IMR-90 (cell line): ENCODE measurements around the gene HJURP. TPM values are rescaled to one million over a fixed set of nuclear protein-coding genes. Genes with fewer than 3 reads are reported as not detected.

ENCODE experiments used
- ATAC-seq: fragments of 200-7000 bp; cut with Tn5 transposase; 2 replicates; pipeline ENCODE4 v1.9.1; 2020; ENCODE audit warnings: low read depth, mild to moderate bottlenecking, moderate library complexity
- BruUV-seq: library from RNA; stranded (reverse); fragments of 400-500 nt; replicated peaks from 2 replicates; lab custom pipeline; 2021; lab: Mats Ljungman, UMichigan
- CTCF ChIA-PET: fragments of 300-600 bp; formaldehyde crosslinking; extraction: SDS; loops from one replicate; lab custom pipeline; 2021; ENCODE audit warnings: antibody characterized with exemption; lab: Yijun Ruan, JAX
- POLR2A ChIA-PET: fragments of 300-600 bp; sonication (Branson Sonifier 250); formaldehyde crosslinking; loops from one replicate; lab custom pipeline; 2022; ENCODE audit warnings: antibody characterized with exemption; ENCODE audit not compliant: unreplicated experiment; lab: Charles Lee
- DNase-seq: peaks from one replicate; pipeline ENCODE4 v3.0.0; 2013
- H2AFZ ChIP-seq: replicated peaks from 2 replicates; pipeline ENCODE3; 2013; ENCODE audit warnings: low read length, mild to moderate bottlenecking; ENCODE audit not compliant: poor library complexity
- H2AK5ac ChIP-seq: 2 replicates; pipeline ENCODE4 v1.6.1; 2013; ENCODE audit warnings: low read depth, low read length, inconsistent platforms
- H2AK9ac ChIP-seq: replicated peaks from 2 replicates; pipeline ENCODE3; 2013; ENCODE audit warnings: mild to moderate bottlenecking, low read depth, low read length, moderate library complexity; ENCODE audit not compliant: poor library complexity
- H2BK120ac ChIP-seq: 2 replicates; pipeline ENCODE4 v1.6.1; 2013; ENCODE audit warnings: low read depth, low read length, inconsistent platforms
- H2BK15ac ChIP-seq: 3 replicates; pipeline ENCODE4 v1.6.1; 2013; ENCODE audit warnings: low read depth, low read length, inconsistent platforms
- H2BK20ac ChIP-seq: 2 replicates; pipeline ENCODE4 v1.6.1; 2013; ENCODE audit warnings: low read depth, mild to moderate bottlenecking, inconsistent platforms, low read length, moderate library complexity
- H2BK5ac ChIP-seq: 2 replicates; pipeline ENCODE4 v1.6.1; 2013; ENCODE audit warnings: mild to moderate bottlenecking, low read depth, low read length, inconsistent platforms; ENCODE audit not compliant: poor library complexity, severe bottlenecking
- H3K14ac ChIP-seq: replicated peaks from 2 replicates; pipeline ENCODE4 v1.6.1; 2013; ENCODE audit warnings: low read depth, low read length, inconsistent platforms
- H3K18ac ChIP-seq: 2 replicates; pipeline ENCODE4 v1.6.1; 2013; ENCODE audit warnings: low read depth, low read length, control low read depth
- H3K23ac ChIP-seq: 2 replicates; pipeline ENCODE4 v1.6.1; 2013; ENCODE audit warnings: low read depth, low read length, inconsistent platforms
- H3K27ac ChIP-seq: 2 replicates; pipeline ENCODE4 v1.5.1; 2013; ENCODE audit warnings: mild to moderate bottlenecking, control low read depth, low read length; ENCODE audit not compliant: insufficient read depth
- H3K27me3 ChIP-seq: 2 replicates; pipeline ENCODE4 v1.6.1; 2013; ENCODE audit warnings: low read length; ENCODE audit not compliant: control insufficient read depth, insufficient read depth
- H3K36me3 ChIP-seq: 2 replicates; pipeline ENCODE4 v1.6.1; 2013; ENCODE audit warnings: low read length, mixed read lengths; ENCODE audit not compliant: control insufficient read depth, insufficient read depth
- H3K4ac ChIP-seq: 2 replicates; pipeline ENCODE4 v1.6.1; 2013; ENCODE audit warnings: low read depth, low read length, inconsistent platforms
- H3K4me1 ChIP-seq: 2 replicates; pipeline ENCODE4 v1.6.1; 2013; ENCODE audit warnings: low read length, mixed read lengths; ENCODE audit not compliant: control insufficient read depth, insufficient read depth
- H3K4me2 ChIP-seq: 2 replicates; pipeline ENCODE4 v1.6.1; 2013; ENCODE audit warnings: low read depth, mild to moderate bottlenecking, control low read depth, low read length, moderate library complexity
- H3K4me3 ChIP-seq: 2 replicates; pipeline ENCODE4 v1.5.1; 2013; ENCODE audit warnings: low read depth, mild to moderate bottlenecking, control low read depth, low read length, moderate library complexity; ENCODE audit not compliant: insufficient read depth
- H3K56ac ChIP-seq: 2 replicates; pipeline ENCODE4 v1.6.1; 2013; ENCODE audit warnings: low read length, inconsistent platforms; ENCODE audit not compliant: insufficient read depth; ENCODE audit errors: extremely low read depth
- H3K79me1 ChIP-seq, 2 experiments: 2 replicates each; pipeline ENCODE4 v1.6.1; 2013; ENCODE audit warnings: low read length in 2 of 2, inconsistent platforms in 1 of 2, low read depth in 1 of 2
- H3K9ac ChIP-seq: 2 replicates; pipeline ENCODE4 v1.6.1; 2013; ENCODE audit warnings: low read depth, low read length, control low read depth
- H3K9me1 ChIP-seq: 2 replicates; pipeline ENCODE4 v1.6.1; 2013; ENCODE audit warnings: low read length, inconsistent platforms; ENCODE audit not compliant: insufficient read depth
- H3K9me3 ChIP-seq: 2 replicates; pipeline ENCODE4 v1.6.1; 2013; ENCODE audit warnings: low read length; ENCODE audit not compliant: control insufficient read depth, insufficient read depth
- H4K20me1 ChIP-seq: 2 replicates; pipeline ENCODE4 v1.6.1; 2013; ENCODE audit warnings: low read length, inconsistent platforms; ENCODE audit not compliant: insufficient read depth
- H4K5ac ChIP-seq: 2 replicates; pipeline ENCODE4 v1.6.1; 2013; ENCODE audit warnings: mild to moderate bottlenecking, low read depth, low read length, control low read depth
- H4K8ac ChIP-seq, 2 experiments: 2 replicates each; pipeline ENCODE4 v1.6.1; 2013; ENCODE audit warnings: low read depth in 2 of 2, low read length in 2 of 2, control low read depth in 1 of 2, inconsistent platforms in 1 of 2
- H4K91ac ChIP-seq: 2 replicates; pipeline ENCODE4 v1.6.1; 2013; ENCODE audit warnings: low read depth, low read length, inconsistent platforms; ENCODE audit not compliant: insufficient read depth
- BHLHE40 ChIP-seq: fragments of 150-350 bp; IDR thresholded peaks from 2 replicates; pipeline ENCODE4 v1.6.1; 2016; ENCODE audit warnings: mild to moderate bottlenecking, low read depth, low read length
- CEBPB ChIP-seq: IDR thresholded peaks from 2 replicates; pipeline ENCODE4 v1.6.1; 2012; ENCODE audit warnings: low read depth, low read length, improper control_type of control experiment
- CTCF ChIP-seq: conservative IDR thresholded peaks from 2 replicates; pipeline ENCODE4 v1.5.1; 2012; ENCODE audit warnings: mild to moderate bottlenecking, low read depth, low read length, improper control_type of control experiment
- FOS ChIP-seq: fragments of 150-350 bp; IDR thresholded peaks from 2 replicates; pipeline ENCODE4 v1.6.1; 2016; ENCODE audit warnings: low read depth, low read length
- MAFK ChIP-seq: IDR thresholded peaks from 2 replicates; pipeline ENCODE4 v1.6.1; 2012; ENCODE audit warnings: low read depth, low read length, improper control_type of control experiment
- MAZ ChIP-seq: IDR thresholded peaks from 2 replicates; pipeline ENCODE4 v1.6.1; 2012; ENCODE audit warnings: low read depth, mild to moderate bottlenecking, low read length, improper control_type of control experiment, moderate library complexity, borderline replicate concordance
- NFE2L2 ChIP-seq: fragments of 150-350 bp; IDR thresholded peaks from 2 replicates; pipeline ENCODE4 v1.6.1; 2016; ENCODE audit warnings: low read depth, mild to moderate bottlenecking, low read length
- POLR2A ChIP-seq: IDR thresholded peaks from 2 replicates; pipeline ENCODE4 v1.6.1; 2012; ENCODE audit warnings: mild to moderate bottlenecking, low read depth, low read length
- RAD21 ChIP-seq: IDR thresholded peaks from 2 replicates; pipeline ENCODE4 v1.6.1; 2012; ENCODE audit warnings: low read length, improper control_type of control experiment
- SMC3 ChIP-seq: fragments of 150-350 bp; IDR thresholded peaks from 2 replicates; pipeline ENCODE4 v1.6.1; 2016; ENCODE audit warnings: low read depth, mild to moderate bottlenecking, antibody characterized with exemption, low read length, moderate library complexity
- WGBS, 2 experiments: methylation state at CpG; one replicate each; pipeline versions ENCODE4 v1.1.5 to v1.1.7; 2013; ENCODE audit warnings: missing lambda C conversion rate in 2 of 2; ENCODE audit not compliant: insufficient read length in 1 of 2; ENCODE audit errors: extremely low coverage in 2 of 2; 5-methylcytosine and 5-hydroxymethylcytosine counted together
- dilution Hi-C: fragments of 300-500 bp; cut with HindIII; formaldehyde crosslinking; loops from one replicate; pipeline ENCODE4 v1.14.3; 2018; ENCODE audit warnings: low sequenced_read_pairs; ENCODE audit not compliant: unreplicated experiment
- in situ Hi-C: fragments of 300-500 bp; cut with MboI; formaldehyde crosslinking; loops from 3 replicates; pipeline ENCODE4 v1.14.3; 2019; ENCODE audit warnings: low sequenced_read_pairs, inconsistent platforms, mixed read lengths
- intact Hi-C: fragments of 100-400 bp; cut with micrococcal nuclease; formaldehyde crosslinking; loops from 2 replicates; pipeline ENCODE4 v1.10.0; 2022
- polyA plus RNA-seq, 3 experiments: library from polyadenylated mRNA; depleted of rRNA; stranded (reverse); fragments of >200 nt; gene quantifications; 2 replicates each; pipeline ENCODE4 v1.2.3, GENCODE V29; 2012; ENCODE audit warnings: low replicate concordance in 1 of 3
- total RNA-seq: library from RNA; depleted of rRNA; stranded (reverse); fragments of >200 nt; gene quantifications from 2 replicates; pipeline ENCODE4 v1.2.3, GENCODE V29; 2012
- TF ChIP-seq, protein P1 (sequence below): fragments of 150-350 bp; IDR thresholded peaks from 2 replicates; pipeline ENCODE4 v1.6.1; 2016; ENCODE audit warnings: low read depth, mild to moderate bottlenecking, low read length, moderate library complexity, borderline replicate concordance
- TF ChIP-seq, protein P2 (sequence below): fragments of 150-350 bp; IDR thresholded peaks from 2 replicates; pipeline ENCODE4 v1.6.1; 2017; ENCODE audit warnings: mild to moderate bottlenecking, antibody characterized with exemption, low read length, low read depth

The HJURP gene
- total and polyA plus RNA-seq, 2 of the 4 experiments (the other 2 are of a cell fraction): 22.6 to 26.5 TPM

GRCh38 chr2:233810385-233810784, 44.0 kb downstream of the HJURP start:
- in situ Hi-C loops: no loop called here
- no peak overlapping the region for H3K27ac ChIP-seq
- H3K23ac ChIP-seq: no peak overlapping the region
- no peak overlapping the region for H4K91ac ChIP-seq
- ChIA-PET CTCF (no interaction called here), POLR2A (no interaction called here)
- no peak for ATAC-seq
- no peak overlapping the region for H3K56ac ChIP-seq
- no peak overlapping the region for H2AFZ ChIP-seq
- no peak overlapping the region for H2BK5ac ChIP-seq
- no peaks in the 10 kb centered on the region for H4K20me1 ChIP-seq
- H3K36me3 ChIP-seq: no peaks in the 10 kb centered on the region
- no peak overlapping the region for H4K5ac ChIP-seq
- H3K4ac ChIP-seq: no peak overlapping the region
- peaks cover 27% of the 10 kb centered on the region for H3K27me3 ChIP-seq
- WGBS, 2 experiments: no CpG with 5 or more reads among the region's 6 CpGs
- no peak overlapping the region for H2AK9ac ChIP-seq
- no peak overlapping the region for H2BK20ac ChIP-seq
- H2BK120ac ChIP-seq: no peak overlapping the region
- intact Hi-C loops: no loop called here
- no peak overlapping the region; the same call in 1 of the 2 replicates for H3K14ac ChIP-seq
- no peak overlapping the region for H3K18ac ChIP-seq
- H3K9me1 ChIP-seq: no peaks in the 10 kb centered on the region
- dilution Hi-C loops: no loop called here
- TF ChIP-seq NFE2L2 (no peak), CTCF (no peak), POLR2A (no peak), CEBPB (no peak), MAFK (no peak), MAZ (no peak), BHLHE40 (no peak), FOS (no peak), SMC3 (no peak), RAD21 (no peak)
- TF ChIP-seq, protein P1, sequence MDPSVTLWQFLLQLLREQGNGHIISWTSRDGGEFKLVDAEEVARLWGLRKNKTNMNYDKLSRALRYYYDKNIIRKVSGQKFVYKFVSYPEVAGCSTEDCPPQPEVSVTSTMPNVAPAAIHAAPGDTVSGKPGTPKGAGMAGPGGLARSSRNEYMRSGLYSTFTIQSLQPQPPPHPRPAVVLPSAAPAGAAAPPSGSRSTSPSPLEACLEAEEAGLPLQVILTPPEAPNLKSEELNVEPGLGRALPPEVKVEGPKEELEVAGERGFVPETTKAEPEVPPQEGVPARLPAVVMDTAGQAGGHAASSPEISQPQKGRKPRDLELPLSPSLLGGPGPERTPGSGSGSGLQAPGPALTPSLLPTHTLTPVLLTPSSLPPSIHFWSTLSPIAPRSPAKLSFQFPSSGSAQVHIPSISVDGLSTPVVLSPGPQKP: no peak
- TF ChIP-seq, protein P2, sequence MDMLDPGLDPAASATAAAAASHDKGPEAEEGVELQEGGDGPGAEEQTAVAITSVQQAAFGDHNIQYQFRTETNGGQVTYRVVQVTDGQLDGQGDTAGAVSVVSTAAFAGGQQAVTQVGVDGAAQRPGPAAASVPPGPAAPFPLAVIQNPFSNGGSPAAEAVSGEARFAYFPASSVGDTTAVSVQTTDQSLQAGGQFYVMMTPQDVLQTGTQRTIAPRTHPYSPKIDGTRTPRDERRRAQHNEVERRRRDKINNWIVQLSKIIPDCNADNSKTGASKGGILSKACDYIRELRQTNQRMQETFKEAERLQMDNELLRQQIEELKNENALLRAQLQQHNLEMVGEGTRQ: no peak
- no peak overlapping the region for H3K4me2 ChIP-seq
- no peaks in the 10 kb centered on the region for H3K9me3 ChIP-seq
- H3K79me1 ChIP-seq: no peaks in the 10 kb centered on the region
- H3K4me3 ChIP-seq: no peak overlapping the region
- no peak overlapping the region for H4K8ac ChIP-seq
- no peaks in the 10 kb centered on the region for H3K4me1 ChIP-seq
- H3K9ac ChIP-seq: no peak overlapping the region
- no peak overlapping the region for H2AK5ac ChIP-seq
- H2BK15ac ChIP-seq: no peak overlapping the region
- DNase-seq: no peak
- no TSS peak for BruUV-seq
